HCT116 (cell line): ENCODE results near the gene PKDCC. TPM values are rescaled to one million over a fixed set of nuclear protein-coding genes. Genes with fewer than 3 reads are reported as not detected.

ENCODE experiments used
- ATAC-seq: fragments of 200-7000 bp; cut with Tn5 transposase; 2 replicates; pipeline ENCODE4 v1.9.1; 2020; ENCODE audit warnings: mild to moderate bottlenecking, moderate library complexity
- BruUV-seq: library from RNA; stranded (reverse); fragments of 400-500 nt; replicated peaks from 2 replicates; lab custom pipeline; 2021; lab: Mats Ljungman, UMichigan
- CTCF ChIA-PET: fragments of 300-600 bp; sonication (Branson Sonifier 250); formaldehyde crosslinking; loops from one replicate; lab custom pipeline; 2021; ENCODE audit warnings: antibody characterized with exemption; lab: Charles Lee
- POLR2A ChIA-PET: fragments of 300-600, 350-600 bp; sonication (Branson Sonifier 250); formaldehyde crosslinking; loops from one replicate; lab custom pipeline; 2021; ENCODE audit warnings: antibody characterized with exemption; lab: Charles Lee
- RAD21 ChIA-PET, 2 experiments: fragments of 300-600 bp; sonication (Branson Sonifier 250); formaldehyde crosslinking; loops; one replicate each; lab custom pipeline; 2023; ENCODE audit warnings: low total read pairs in 2 of 2; ENCODE audit not compliant: uncharacterized antibody in 2 of 2, unreplicated experiment in 2 of 2, low non-redundant PET in 1 of 2; lab: Charles Lee
- DNase-seq: peaks from one replicate; pipeline ENCODE4 v3.0.0-alpha.2; 2010; ENCODE audit warnings: low read depth, low spot score
- H2AFZ ChIP-seq: fragments of 200-600 bp; shearing (Covaris generic), sonication (generic); 2 replicates; pipeline ENCODE4 v1.6.1; 2017; ENCODE audit warnings: low read depth, mixed run types, mixed read lengths, antibody characterized with exemption, low read length; ENCODE audit not compliant: poor library complexity, severe bottlenecking
- H3K27ac ChIP-seq: 2 replicates; pipeline ENCODE4 v1.5.1; 2012; ENCODE audit warnings: low read depth, low read length
- H3K27me3 ChIP-seq: fragments of 200-600 bp; sonication (generic); 2 replicates; pipeline ENCODE4 v1.6.1; 2016; ENCODE audit warnings: mixed run types, low read length, mixed read lengths; ENCODE audit not compliant: insufficient read depth
- H3K36me3 ChIP-seq, 2 experiments: fragments of 200-500 bp in 1 of 2; fragments of 200-600 bp in 1 of 2; sonication (Bioruptor generic) in 1 of 2; sonication (generic) in 1 of 2; 2 replicates each; pipeline versions ENCODE4 v1.5.1 to v1.6.1; 2014 to 2016; ENCODE audit warnings: low read length in 2 of 2, inconsistent platforms in 1 of 2, mixed read lengths in 1 of 2, mixed run types in 1 of 2; ENCODE audit not compliant: insufficient read depth in 2 of 2, control insufficient read depth in 1 of 2
- H3K4me1 ChIP-seq, 2 experiments: fragments of 200-600 bp in 1 of 2; sonication (generic) in 1 of 2; 2 replicates each; pipeline versions ENCODE4 v1.5.1 to v1.6.1; 2012 to 2017; ENCODE audit warnings: low read length in 2 of 2, inconsistent platforms in 1 of 2, mild to moderate bottlenecking in 1 of 2, mixed read lengths in 1 of 2, mixed run types in 1 of 2, moderate library complexity in 1 of 2; ENCODE audit not compliant: insufficient read depth in 2 of 2, control insufficient read depth in 1 of 2
- H3K4me2 ChIP-seq: fragments of 200-600 bp; sonication (generic); 2 replicates; pipeline ENCODE4 v1.6.1; 2017; ENCODE audit warnings: mixed run types, low read length, mixed read lengths
- H3K4me3 ChIP-seq, 2 experiments: fragments of 200-600 bp in 1 of 2; sonication (generic) in 1 of 2; replicated peaks in 1 of 2; 2 replicates each; pipeline ENCODE4 v1.5.1; 2011 to 2016; ENCODE audit warnings: low read length in 2 of 2, control low read depth in 1 of 2, low read depth in 1 of 2, mild to moderate bottlenecking in 1 of 2, mixed read lengths in 1 of 2, mixed run types in 1 of 2
- H3K79me2 ChIP-seq: fragments of 200-600 bp; sonication (generic); 2 replicates; pipeline ENCODE4 v1.6.1; 2017; ENCODE audit warnings: mild to moderate bottlenecking, mixed run types, low read length, moderate library complexity, mixed read lengths; ENCODE audit not compliant: insufficient read depth
- H3K9ac ChIP-seq: fragments of 200-600 bp; sonication (generic); 2 replicates; pipeline ENCODE4 v1.6.1; 2016; ENCODE audit warnings: low read length, mixed read lengths
- H3K9me2 ChIP-seq: fragments of 200-600 bp; sonication (generic), shearing (Covaris generic); 2 replicates; pipeline ENCODE4 v1.6.1; 2017; ENCODE audit warnings: mixed run types, mild to moderate bottlenecking, moderate library complexity; ENCODE audit not compliant: insufficient read depth
- H3K9me3 ChIP-seq, 2 experiments: fragments of 200-500 bp in 1 of 2; fragments of 200-600 bp in 1 of 2; sonication (Bioruptor generic) in 1 of 2; sonication (generic) in 1 of 2; 2 replicates each; pipeline ENCODE4 v1.6.1; 2014 to 2017; ENCODE audit warnings: low read length in 2 of 2, mixed read lengths in 2 of 2, inconsistent platforms in 1 of 2, low read depth in 1 of 2, mild to moderate bottlenecking in 1 of 2, mixed run types in 1 of 2, moderate library complexity in 1 of 2; ENCODE audit not compliant: control insufficient read depth in 1 of 2, insufficient read depth in 1 of 2
- H4K20me1 ChIP-seq: fragments of 200-600 bp; sonication (generic), shearing (Covaris generic); 2 replicates; pipeline ENCODE4 v1.6.1; 2017; ENCODE audit warnings: mixed run types, mild to moderate bottlenecking, moderate library complexity; ENCODE audit not compliant: insufficient read depth
- EGR1 ChIP-seq: IDR thresholded peaks from 2 replicates; pipeline ENCODE4 v1.6.1; 2012; ENCODE audit warnings: low read depth
- ELF1 ChIP-seq: IDR thresholded peaks from 2 replicates; pipeline ENCODE4 v1.6.1; 2012; ENCODE audit warnings: low read depth, borderline replicate concordance
- EZH2 ChIP-seq: fragments of 200-600 bp; sonication (generic); IDR thresholded peaks from 2 replicates; pipeline ENCODE4 v1.6.1; 2017; ENCODE audit warnings: antibody characterized with exemption, mixed run types
- EZH2phosphoT487 ChIP-seq: fragments of 200-600 bp; IDR thresholded peaks from 2 replicates; pipeline ENCODE4 v1.6.1; 2018; ENCODE audit warnings: antibody characterized with exemption, borderline replicate concordance
- FOSL1 ChIP-seq: IDR thresholded peaks from 2 replicates; pipeline ENCODE4 v1.6.1; 2012; ENCODE audit warnings: low read depth
- JUND ChIP-seq: IDR thresholded peaks from 2 replicates; pipeline ENCODE4 v1.6.1; 2012
- POLR2A ChIP-seq: IDR thresholded peaks from 2 replicates; pipeline ENCODE4 v1.7.0; 2011; ENCODE audit warnings: borderline replicate concordance; ENCODE audit not compliant: insufficient read depth, insufficient read length; ENCODE audit errors: extremely low read depth
- RAD21 ChIP-seq: IDR thresholded peaks from 2 replicates; pipeline ENCODE4 v1.6.1; 2012; ENCODE audit warnings: low read depth, mild to moderate bottlenecking
- SRF ChIP-seq: IDR thresholded peaks from 2 replicates; pipeline ENCODE4 v1.6.1; 2012; ENCODE audit warnings: low read depth
- YY1 ChIP-seq: IDR thresholded peaks from 2 replicates; pipeline ENCODE4 v1.6.1; 2011; ENCODE audit warnings: low read length, low read depth, moderate library complexity, mild to moderate bottlenecking; ENCODE audit not compliant: insufficient replicate concordance; ENCODE audit errors: extremely low read depth
- ZFX ChIP-seq: fragments of 450-650 bp; IDR thresholded peaks from 2 replicates; pipeline ENCODE4 v1.6.1; 2017
- intact Hi-C: fragments of 100-400 bp; cut with micrococcal nuclease; formaldehyde crosslinking; loops from 2 replicates; pipeline ENCODE4 v1.10.0; 2022
- total RNA-seq: library from RNA; stranded (reverse); gene quantifications from one replicate; pipeline ENCODE4 v1.2.1, GENCODE V29; 2021; ENCODE audit not compliant: unreplicated experiment
- TF ChIP-seq, protein P1 (sequence below): IDR thresholded peaks from 2 replicates; pipeline ENCODE4 v1.6.1; 2012; ENCODE audit warnings: low read depth
- TF ChIP-seq, protein P2 (sequence below): IDR thresholded peaks from 2 replicates; pipeline ENCODE4 v1.6.1; 2012

The PKDCC gene
- total RNA-seq, 1 experiment from 2014 or later = 0.84 TPM

DNA sequence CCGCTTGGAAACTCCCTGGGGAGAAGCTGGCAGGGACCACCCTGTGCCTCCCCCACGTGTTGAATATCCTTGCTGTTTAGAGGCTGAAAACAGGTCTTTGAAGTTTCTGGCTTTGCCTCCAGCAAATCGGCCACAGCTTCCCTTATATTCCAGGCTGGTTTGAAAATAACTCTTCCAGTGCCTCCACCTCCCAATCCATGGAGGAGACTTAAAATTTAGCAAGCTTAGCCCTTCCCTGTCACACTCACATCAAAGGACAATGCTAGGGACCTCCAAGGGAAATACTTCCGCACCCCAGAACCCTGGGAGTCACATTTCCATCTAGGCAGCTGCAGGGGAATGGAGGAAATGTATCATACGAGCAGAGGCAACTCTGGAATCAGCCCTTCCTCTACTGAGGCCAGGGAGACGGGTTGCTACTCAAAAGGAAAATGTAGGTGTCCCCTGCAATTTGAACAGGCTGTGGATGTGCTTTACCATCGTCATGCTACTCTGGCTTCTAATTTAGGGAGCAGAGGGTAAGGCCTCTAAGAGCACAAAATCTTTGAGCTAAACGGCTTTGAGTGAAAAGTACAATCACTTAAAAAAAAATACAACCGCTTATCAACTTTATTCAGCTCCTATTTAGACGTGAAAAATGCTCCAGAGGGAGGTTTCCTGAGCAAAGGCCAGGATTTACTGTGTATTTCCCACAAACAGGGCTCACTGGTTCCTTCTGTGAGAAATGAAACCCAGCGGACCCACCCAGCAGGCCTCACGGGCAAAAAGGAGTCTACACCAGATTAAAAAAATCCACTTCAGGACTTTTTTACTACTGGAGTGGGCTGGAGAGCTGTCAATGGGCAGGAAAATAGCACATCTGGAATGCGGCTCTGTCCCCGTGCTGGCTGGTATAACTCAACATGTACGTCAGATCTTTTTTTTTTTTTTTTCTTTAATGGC is 49.4 kb upstream of the PKDCC start (continued):
- TF ChIP-seq, protein P1, sequence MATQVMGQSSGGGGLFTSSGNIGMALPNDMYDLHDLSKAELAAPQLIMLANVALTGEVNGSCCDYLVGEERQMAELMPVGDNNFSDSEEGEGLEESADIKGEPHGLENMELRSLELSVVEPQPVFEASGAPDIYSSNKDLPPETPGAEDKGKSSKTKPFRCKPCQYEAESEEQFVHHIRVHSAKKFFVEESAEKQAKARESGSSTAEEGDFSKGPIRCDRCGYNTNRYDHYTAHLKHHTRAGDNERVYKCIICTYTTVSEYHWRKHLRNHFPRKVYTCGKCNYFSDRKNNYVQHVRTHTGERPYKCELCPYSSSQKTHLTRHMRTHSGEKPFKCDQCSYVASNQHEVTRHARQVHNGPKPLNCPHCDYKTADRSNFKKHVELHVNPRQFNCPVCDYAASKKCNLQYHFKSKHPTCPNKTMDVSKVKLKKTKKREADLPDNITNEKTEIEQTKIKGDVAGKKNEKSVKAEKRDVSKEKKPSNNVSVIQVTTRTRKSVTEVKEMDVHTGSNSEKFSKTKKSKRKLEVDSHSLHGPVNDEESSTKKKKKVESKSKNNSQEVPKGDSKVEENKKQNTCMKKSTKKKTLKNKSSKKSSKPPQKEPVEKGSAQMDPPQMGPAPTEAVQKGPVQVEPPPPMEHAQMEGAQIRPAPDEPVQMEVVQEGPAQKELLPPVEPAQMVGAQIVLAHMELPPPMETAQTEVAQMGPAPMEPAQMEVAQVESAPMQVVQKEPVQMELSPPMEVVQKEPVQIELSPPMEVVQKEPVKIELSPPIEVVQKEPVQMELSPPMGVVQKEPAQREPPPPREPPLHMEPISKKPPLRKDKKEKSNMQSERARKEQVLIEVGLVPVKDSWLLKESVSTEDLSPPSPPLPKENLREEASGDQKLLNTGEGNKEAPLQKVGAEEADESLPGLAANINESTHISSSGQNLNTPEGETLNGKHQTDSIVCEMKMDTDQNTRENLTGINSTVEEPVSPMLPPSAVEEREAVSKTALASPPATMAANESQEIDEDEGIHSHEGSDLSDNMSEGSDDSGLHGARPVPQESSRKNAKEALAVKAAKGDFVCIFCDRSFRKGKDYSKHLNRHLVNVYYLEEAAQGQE = no peak
- TF ChIP-seq YY1 (no peak), SRF (no peak)

DNA sequence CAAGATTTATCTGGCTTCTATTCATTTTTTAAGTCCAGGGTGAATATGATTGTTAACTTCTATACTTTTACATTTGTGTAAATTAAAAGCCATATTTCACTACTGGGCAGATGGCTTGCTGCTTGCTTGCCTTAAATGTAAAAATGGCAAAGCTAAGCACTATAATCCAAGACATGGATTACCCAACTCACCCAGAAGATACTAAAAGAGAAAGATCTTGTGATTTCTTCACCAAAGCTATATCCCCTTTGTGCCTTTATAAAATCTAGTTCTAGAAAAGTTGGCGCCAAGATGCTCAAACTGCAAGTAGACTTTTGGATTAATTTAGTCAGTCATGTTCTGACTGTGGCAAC is 48.7 kb upstream of the PKDCC start:
- TF ChIP-seq EGR1 (no peak), YY1 (no peak), RAD21 (no peak), SRF (no peak), JUND (no peak), ELF1 (no peak), EZH2phosphoT487 (no peak), ZFX (no peak), EZH2 (no peak), POLR2A (no peak), FOSL1 (no peak)
- TF ChIP-seq, protein P2, sequence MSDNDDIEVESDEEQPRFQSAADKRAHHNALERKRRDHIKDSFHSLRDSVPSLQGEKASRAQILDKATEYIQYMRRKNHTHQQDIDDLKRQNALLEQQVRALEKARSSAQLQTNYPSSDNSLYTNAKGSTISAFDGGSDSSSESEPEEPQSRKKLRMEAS = no peak
- TF ChIP-seq, protein P1 = no peak
- POLR2A ChIA-PET = interaction anchor here (0.7 kb wide), 1 partner anchor 74 kb away, joined by 3 read pairs; no protein-coding TSS in a partner anchor
- H3K79me2 ChIP-seq = no peaks in the 10 kb centered on the region
- no peak for DNase-seq
- H4K20me1 ChIP-seq = no peaks in the 10 kb centered on the region
- RAD21 ChIA-PET = no interaction called here
- no peak overlapping the region for H3K27ac ChIP-seq
- H3K4me3 ChIP-seq = no peak overlapping the region
- H2AFZ ChIP-seq = no peak overlapping the region
- H3K4me1 ChIP-seq = no peaks in the 10 kb centered on the region
- H3K36me3 ChIP-seq = no peaks in the 10 kb centered on the region
- H3K9me3 ChIP-seq = no peaks in the 10 kb centered on the region
- intact Hi-C loops = no loop called here
- H3K9ac ChIP-seq = no peak overlapping the region
- no peak for ATAC-seq
- H3K4me2 ChIP-seq = no peak overlapping the region
- CTCF ChIA-PET = no interaction called here
- no TSS peak for BruUV-seq
- no peaks in the 10 kb centered on the region; the same call in 1 of the 2 replicates for H3K27me3 ChIP-seq
- no peaks in the 10 kb centered on the region for H3K9me2 ChIP-seq
